Uterus (tissue), 4 donors: ENCODE measurements around the gene NDFIP2. TPM values are rescaled to one million over a fixed set of nuclear protein-coding genes. Genes with fewer than 3 reads are reported as not detected.

Experiments
- DNase-seq, 2 donors: peaks; one replicate each; pipeline ENCODE4 v3.0.0-alpha.2; 2019 to 2020
- H3K27ac ChIP-seq, 2 donors: fragments of 200-600 bp; sonication (generic); 1 replicate in 1 of 2; 2 replicates in 1 of 2; pipeline ENCODE4 v1.5.1; 2016 to 2018
- H3K27me3 ChIP-seq, 2 donors: fragments of 200-600 bp; sonication (generic); one replicate each; pipeline ENCODE4 v1.5.1; 2018 to 2019; ENCODE audit warnings: control low read depth in 1 of 2
- H3K36me3 ChIP-seq, 2 donors: fragments of 200-600 bp; sonication (generic); one replicate each; pipeline ENCODE4 v1.5.1; 2019; ENCODE audit warnings: control low read depth in 1 of 2
- H3K4me1 ChIP-seq, 2 donors: fragments of 200-600 bp; sonication (generic); one replicate each; pipeline ENCODE4 v1.5.1; 2018 to 2019; ENCODE audit warnings: control low read depth in 1 of 2
- H3K4me3 ChIP-seq, 2 donors: fragments of 200-600 bp; sonication (generic); 1 replicate in 1 of 2; 2 replicates in 1 of 2; pipeline ENCODE4 v1.5.1; 2018 to 2019; ENCODE audit warnings: mild to moderate bottlenecking in 1 of 2
- H3K9me3 ChIP-seq, 2 donors: fragments of 200-600 bp; sonication (generic); one replicate each; pipeline ENCODE4 v1.5.1; 2019; ENCODE audit warnings: control low read depth in 1 of 2
- POLR2A ChIP-seq, 2 donors: fragments of 450-650 bp; IDR thresholded peaks; one replicate each; pipeline ENCODE4 v1.6.1; 2016; ENCODE audit warnings: antibody characterized with exemption in 2 of 2, mild to moderate bottlenecking in 1 of 2, moderate library complexity in 1 of 2
- intact Hi-C: fragments of 100-400 bp; cut with DNase I; formaldehyde crosslinking; loops from one replicate; pipeline ENCODE4 v1.15.1; 2023; ENCODE audit warnings: low total_unique reads
- total RNA-seq, 4 donors: library from RNA; depleted of rRNA in 3 of 4; stranded (reverse); fragments of >200 nt in 3 of 4; gene quantifications; one replicate each; pipeline versions ENCODE4 v1.1.0 to v1.2.4, GENCODE V29; 2014 to 2023
- TF ChIP-seq, protein P1 (sequence below), 4 experiments: fragments of 200-600 bp in 2 of 4; fragments of 450-650 bp in 2 of 4; sonication (generic) in 2 of 4; IDR thresholded peaks; one replicate each; pipeline ENCODE4 v1.5.1; 2016 to 2019; ENCODE audit warnings: antibody characterized with exemption in 4 of 4, mild to moderate bottlenecking in 2 of 4, moderate library complexity in 1 of 4
- donor health status: DM: yes; HTN: yes; CAD: no.

Gene NDFIP2, protein sequence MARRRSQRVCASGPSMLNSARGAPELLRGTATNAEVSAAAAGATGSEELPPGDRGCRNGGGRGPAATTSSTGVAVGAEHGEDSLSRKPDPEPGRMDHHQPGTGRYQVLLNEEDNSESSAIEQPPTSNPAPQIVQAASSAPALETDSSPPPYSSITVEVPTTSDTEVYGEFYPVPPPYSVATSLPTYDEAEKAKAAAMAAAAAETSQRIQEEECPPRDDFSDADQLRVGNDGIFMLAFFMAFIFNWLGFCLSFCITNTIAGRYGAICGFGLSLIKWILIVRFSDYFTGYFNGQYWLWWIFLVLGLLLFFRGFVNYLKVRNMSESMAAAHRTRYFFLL
- 10 to 100 TPM in 3 of 4 donors, 1 to 10 TPM in 1; 5.1 to 35.4 (median 13.9) TPM for total RNA-seq

DNA sequence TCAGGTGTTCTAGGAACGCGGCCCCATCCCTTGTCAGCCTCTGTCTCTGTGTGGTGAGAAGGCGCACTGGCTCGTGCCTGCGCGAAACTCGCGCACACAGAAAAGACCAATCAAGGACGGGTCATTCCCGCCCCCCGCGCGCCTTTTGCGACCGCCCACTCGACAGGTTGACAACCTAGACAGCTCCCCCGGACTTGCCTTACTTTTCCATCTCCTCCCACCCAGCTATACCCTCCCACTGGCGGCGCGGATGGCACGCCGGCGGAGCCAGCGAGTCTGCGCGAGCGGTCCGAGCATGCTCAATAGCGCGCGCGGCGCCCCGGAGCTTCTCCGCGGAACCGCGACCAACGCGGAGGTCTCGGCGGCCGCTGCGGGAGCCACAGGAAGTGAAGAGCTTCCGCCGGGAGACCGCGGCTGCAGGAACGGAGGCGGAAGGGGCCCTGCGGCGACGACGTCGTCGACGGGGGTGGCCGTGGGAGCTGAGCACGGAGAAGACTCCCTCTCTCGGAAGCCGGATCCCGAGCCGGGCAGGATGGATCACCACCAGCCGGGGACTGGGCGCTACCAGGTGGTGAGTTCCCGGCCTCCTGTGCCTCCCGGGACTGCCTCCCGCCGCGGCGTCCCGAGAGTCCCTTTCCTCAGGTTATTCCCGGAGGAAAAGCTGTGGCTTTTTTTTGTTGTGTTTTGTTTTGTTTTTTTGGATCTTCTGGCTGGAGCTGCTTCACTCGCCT, at the start of gene NDFIP2:
TSS of gene NDFIP2 (plus strand) at position 202 of the 731 bp plus-strand sequence. CDS start at position 251, 49 bp downstream.
- peak; percentile 69 to 78 for DNase-seq
- intact Hi-C loops: no loop called here

DNA sequence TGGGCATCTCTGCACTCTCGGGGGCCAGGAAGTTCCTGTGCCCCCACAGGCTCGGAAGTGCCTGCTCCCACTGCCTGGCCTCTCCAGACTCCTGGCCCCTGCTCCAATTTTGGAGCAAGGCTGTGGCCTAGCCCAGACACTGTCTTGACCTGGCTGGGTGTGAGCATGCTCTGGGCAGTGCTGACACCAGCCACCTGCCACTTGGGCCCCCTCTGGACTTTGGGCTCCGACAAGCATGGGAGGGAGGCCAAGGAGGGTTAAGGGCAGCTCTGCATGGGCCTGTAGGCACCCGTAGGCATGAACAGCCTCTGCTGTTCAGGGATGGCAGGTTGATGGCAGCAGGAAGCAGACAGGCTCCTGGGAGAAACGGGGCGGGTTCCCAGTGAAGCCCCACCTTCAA, 48.9 kb upstream of the NDFIP2 start:
- DNase-seq: no peak
- no peak for TF ChIP-seq POLR2A (IDR thresholded peaks at IDR 0.05)
- TF ChIP-seq, protein P1, sequence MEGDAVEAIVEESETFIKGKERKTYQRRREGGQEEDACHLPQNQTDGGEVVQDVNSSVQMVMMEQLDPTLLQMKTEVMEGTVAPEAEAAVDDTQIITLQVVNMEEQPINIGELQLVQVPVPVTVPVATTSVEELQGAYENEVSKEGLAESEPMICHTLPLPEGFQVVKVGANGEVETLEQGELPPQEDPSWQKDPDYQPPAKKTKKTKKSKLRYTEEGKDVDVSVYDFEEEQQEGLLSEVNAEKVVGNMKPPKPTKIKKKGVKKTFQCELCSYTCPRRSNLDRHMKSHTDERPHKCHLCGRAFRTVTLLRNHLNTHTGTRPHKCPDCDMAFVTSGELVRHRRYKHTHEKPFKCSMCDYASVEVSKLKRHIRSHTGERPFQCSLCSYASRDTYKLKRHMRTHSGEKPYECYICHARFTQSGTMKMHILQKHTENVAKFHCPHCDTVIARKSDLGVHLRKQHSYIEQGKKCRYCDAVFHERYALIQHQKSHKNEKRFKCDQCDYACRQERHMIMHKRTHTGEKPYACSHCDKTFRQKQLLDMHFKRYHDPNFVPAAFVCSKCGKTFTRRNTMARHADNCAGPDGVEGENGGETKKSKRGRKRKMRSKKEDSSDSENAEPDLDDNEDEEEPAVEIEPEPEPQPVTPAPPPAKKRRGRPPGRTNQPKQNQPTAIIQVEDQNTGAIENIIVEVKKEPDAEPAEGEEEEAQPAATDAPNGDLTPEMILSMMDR (IDR thresholded peaks at IDR 0.05): no peak
- no peaks in the 10 kb centered on the region for H3K36me3 ChIP-seq
- H3K4me1 ChIP-seq: no peaks in the 10 kb centered on the region
- H3K9me3 ChIP-seq: no peaks in the 10 kb centered on the region
- no peak overlapping the region for H3K4me3 ChIP-seq
- intact Hi-C loops: no loop called here
- no peak overlapping the region for H3K27ac ChIP-seq
- no peaks in the 10 kb centered on the region for H3K27me3 ChIP-seq

More for the DNA sequence above, at the start of gene NDFIP2:
- Histone ChIP-seq H3K27me3 (no peaks in the 10 kb centered on the region), H3K4me1 (no peaks in the 10 kb centered on the region), H3K36me3 (no peaks in the 10 kb centered on the region), H3K4me3 (peak within 1 kb of the TSS; percentile 76 to 87), H3K27ac (peak within 1 kb of the TSS; percentile 53 to 62), H3K9me3 (no peaks in the 10 kb centered on the region)
- TF ChIP-seq, protein P1 (IDR thresholded peaks at IDR 0.05): peak in 2 of 4 experiments; percentile 8 to 12
- TF ChIP-seq POLR2A (IDR thresholded peaks at IDR 0.05): peak in 1 of 2 donors; percentile 53

- Histone ChIP-seq H3K4me3 (no peak overlapping the region), H3K4me1 (no peaks in the 10 kb centered on the region), H3K27ac (no peak overlapping the region), H3K9me3 (no peaks in the 10 kb centered on the region), H3K36me3 (no peaks in the 10 kb centered on the region), H3K27me3 (no peaks in the 10 kb centered on the region)
- TF ChIP-seq, protein P1 (IDR thresholded peaks at IDR 0.05): no peak
- no peak for TF ChIP-seq POLR2A (IDR thresholded peaks at IDR 0.05)
- no peak for DNase-seq
- intact Hi-C loops: no loop called here
Observed at GRCh38 chr13:79432992-79433391, 48.0 kb upstream of the NDFIP2 start.

- H3K9me3 ChIP-seq: no peaks in the 10 kb centered on the region
- no peaks in the 10 kb centered on the region for H3K36me3 ChIP-seq
- H3K27me3 ChIP-seq: no peaks in the 10 kb centered on the region
- no peaks in the 10 kb centered on the region for H3K4me1 ChIP-seq
- H3K4me3 ChIP-seq: no peak overlapping the region
- no peak overlapping the region for H3K27ac ChIP-seq
- DNase-seq: no peak
- TF ChIP-seq POLR2A (IDR thresholded peaks at IDR 0.05): no peak
- TF ChIP-seq, protein P1 (IDR thresholded peaks at IDR 0.05): no peak
- intact Hi-C loops: no loop called here
Observed at GRCh38 chr13:79434556-79434955, 46.4 kb upstream of the NDFIP2 start.

- H3K4me1 ChIP-seq: no peaks in the 10 kb centered on the region
- intact Hi-C loops: no loop called here
- no peaks in the 10 kb centered on the region for H3K36me3 ChIP-seq
- H3K4me3 ChIP-seq: no peak overlapping the region
- H3K27ac ChIP-seq: no peak overlapping the region
- no peaks in the 10 kb centered on the region for H3K27me3 ChIP-seq
- DNase-seq: no peak
- H3K9me3 ChIP-seq: no peaks in the 10 kb centered on the region
- TF ChIP-seq POLR2A (IDR thresholded peaks at IDR 0.05): no peak
- TF ChIP-seq, protein P1 (IDR thresholded peaks at IDR 0.05): no peak
Observed at GRCh38 chr13:79435561-79435990, 45.4 kb upstream of the NDFIP2 start.
